Activated naive CD4-positive, alpha-beta T cell (primary cell): Measurements from ENCODE around the gene MLC1.

Source experiments
- DNase-seq, 4 experiments: peaks; one replicate each; lab custom pipeline; 2025; lab: John Stamatoyannopoulos, UW

Gene MLC1

DNA sequence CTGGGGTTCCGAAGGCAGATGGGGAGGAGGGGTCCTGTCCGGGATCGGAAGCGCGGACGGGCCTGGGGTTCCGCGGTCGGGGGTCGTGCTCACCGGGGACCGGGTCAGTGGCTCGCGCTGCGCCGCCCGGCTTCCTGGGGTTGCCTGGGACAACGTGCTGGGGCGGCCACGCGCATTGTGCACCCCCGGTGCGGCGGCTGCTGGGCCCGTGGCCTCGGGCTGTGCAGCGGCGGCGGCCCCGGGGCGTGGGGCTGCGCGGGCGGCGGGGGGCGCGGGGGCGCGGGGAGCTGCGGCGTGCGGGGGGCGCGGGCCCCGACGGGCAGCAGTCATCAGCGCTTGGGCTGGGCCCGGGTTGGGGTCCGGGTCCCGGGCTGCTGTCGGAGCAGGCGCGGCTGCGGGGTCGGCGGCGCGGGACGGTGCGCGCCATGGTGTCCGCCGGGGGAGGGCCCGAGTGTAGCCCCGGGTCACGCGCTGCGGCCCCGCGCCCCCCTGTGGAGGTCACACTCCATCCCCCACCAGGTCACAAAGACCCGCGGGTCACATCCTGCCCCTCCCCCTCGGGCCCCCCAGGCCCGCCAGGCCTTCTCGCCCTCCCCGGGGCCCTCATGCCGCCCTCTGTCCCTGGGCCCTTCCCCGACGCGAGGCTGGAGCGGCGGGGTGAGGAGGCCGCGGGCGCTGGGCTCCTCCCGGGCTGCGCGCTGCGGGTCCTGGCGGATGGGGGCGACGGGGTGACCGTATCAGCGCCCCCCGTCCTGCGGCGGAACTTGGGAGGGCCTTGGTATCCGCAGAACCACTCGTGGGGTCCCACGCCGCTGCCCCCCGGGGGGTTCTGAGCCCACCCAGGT lies 26.9 kb downstream of the MLC1 start, which contains the start of gene TTLL8:
Gene TTLL8, minus strand, starts transcription at position 238 of the 845 bp plus-strand sequence.
- no peak for DNase-seq

- DNase-seq: no peak
Measured at GRCh38 chr22:50057278-50058060, 27.8 kb downstream of the MLC1 start.

GRCh38 chr22:50056214-50056972 lies 28.8 kb downstream of the MLC1 start:
- DNase-seq: no peak

DNA sequence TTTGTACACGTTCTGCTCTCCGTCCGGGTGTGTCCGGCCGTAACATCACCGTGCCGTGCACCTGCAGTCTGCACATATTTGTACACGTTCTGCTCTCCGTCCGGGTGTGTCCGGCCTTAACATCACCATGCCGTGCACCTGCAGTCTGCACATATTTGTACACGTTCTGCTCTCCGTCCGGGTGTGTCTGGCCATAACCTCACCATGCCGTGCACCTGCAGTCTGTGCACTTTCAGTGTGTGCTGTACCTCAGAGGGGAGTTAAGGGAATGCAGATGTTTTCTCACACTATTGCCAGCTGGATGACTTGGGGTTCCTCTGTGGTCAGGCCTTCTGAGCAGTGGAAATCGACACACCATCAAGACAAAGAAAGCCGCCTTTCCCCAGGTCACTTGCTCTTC lies 31.4 kb downstream of the MLC1 start:
- no peak for DNase-seq

DNA sequence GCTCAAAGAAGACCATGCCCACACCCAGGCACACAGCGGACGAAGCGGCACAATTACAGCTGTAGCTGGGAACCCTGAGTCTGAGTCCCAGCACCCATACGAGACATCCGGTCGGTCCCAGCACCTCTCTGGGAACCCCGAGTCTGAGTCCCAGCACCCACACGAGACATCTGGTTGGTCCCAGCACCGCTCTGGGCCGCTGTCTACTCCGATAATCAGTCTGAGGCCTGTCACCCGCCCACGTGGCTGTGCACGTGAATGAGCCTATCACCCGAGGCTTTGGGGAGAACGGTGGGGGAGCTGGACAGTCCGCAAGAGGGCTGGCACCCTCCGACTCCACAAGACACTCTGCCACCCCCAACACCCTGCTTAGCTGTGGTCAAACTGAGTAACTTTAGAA lies 33.3 kb downstream of the MLC1 start:
- DNase-seq: no peak

DNA sequence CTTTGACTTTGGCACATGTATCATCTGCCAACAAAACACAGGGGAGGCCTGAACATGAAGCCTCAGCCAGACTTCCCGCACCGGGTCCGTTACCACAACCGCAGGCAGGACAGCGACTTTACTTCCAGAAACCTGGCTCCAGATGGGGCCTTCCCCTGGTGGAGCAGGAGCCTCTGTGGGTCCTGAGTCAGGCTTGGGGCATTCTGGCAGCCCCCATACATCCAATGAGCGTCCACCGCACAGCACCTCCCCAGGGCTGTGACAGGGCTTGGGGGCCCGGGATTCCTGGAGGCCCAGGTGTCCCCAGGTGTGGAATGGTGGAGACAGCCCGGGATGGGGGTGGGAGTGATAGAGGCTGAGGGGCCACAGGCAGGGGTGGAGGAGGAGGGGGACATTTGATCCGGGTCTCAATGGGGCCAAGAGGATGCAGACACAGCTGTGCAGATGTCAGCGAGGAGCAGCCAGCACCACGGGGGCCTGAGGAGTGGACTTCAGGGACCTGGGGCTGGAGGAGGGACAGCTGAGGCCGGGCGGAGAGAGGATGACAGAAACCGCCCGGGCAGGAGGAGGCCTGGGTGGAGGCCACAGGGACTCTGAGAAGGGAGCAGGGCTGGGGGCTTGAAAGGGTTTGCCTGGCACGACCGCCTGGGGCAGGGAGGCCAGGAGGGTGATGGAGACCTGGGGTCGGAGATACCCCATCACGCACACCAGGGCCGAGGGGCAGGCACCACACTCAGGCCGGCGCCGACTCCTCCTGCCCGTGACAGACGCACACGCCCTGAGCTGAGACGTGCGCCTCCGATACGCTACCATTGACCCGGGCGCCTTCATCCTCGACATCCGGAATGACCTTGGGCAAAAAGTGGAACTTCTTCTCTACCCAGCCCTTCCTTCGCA lies 35.7 kb downstream of the MLC1 start:
- DNase-seq: no peak

DNA sequence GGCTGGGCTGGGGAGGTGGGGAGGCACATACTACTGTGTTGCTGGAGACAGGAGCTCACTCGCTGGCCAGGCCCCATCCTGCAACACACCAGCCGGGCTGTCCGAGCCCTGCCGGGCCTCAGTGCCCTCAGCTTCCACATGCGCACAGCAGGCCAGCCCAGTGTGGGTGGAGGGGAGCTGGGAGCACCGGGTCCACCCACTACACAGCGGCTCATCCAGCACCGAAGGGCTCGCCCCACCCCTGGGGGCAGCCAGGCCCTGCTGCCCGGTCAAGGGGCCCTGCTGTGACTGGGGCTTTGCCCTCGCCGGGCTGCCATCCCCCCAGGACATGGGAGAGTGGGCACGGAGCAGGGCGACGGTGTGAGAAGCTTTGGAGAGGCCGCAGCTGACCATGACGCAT lies 36.4 kb downstream of the MLC1 start:
- no peak for DNase-seq

DNA sequence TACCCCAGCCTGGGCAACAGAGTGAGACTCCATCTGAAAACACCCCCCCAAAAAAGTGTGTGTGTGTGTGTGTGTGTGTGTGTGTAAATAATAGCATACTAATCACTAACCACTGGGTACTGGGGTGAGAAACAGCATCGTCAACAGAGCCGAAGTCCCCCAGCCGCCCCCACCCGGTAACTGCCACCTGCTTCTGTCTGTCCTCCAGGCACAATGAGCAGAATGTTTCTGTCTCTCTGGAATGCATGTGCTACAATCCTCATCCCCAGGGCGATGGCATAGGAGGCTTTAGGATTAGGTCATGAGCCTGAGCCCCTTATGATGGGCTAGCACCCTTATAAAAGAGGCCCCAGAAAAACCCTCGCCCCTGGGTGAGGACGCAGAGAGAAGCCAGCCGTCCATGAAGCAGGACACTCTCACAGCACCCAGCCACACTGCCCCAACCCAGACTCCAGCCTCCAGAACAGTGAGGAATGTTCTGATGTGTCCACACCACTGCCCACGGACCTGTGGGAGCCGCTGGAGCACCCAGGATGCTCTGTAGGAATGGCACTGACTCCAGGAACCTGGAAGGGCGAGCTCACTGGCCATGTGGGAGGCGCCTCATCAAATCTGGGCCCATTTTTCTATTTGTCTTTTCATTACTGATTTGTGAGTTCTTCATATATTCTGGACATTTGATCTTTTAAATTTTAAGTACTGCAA lies 37.0 kb downstream of the MLC1 start:
- no peak for DNase-seq

DNA sequence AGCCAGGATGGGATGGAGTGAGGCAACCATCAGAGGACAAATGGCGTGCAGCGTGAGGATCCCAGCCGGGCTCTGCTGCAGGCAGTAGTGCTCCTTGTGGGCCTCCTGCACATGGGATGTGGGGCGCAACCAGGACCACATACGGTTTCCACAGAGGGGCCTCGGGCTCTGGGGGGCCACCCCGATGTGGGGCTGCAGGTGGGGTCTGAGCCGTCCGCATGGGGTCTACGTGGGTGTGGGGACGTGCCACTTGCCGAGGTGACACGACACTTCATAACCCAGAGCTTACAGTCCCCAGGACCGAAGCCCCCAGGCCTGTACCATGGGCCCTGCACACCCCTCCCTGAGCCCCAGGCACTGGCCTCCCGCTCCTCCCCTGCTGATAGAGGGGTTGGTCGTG lies 37.9 kb downstream of the MLC1 start:
- no peak for DNase-seq

- DNase-seq: no peak
Measured at GRCh38 chr22:50046481-50047245, 38.6 kb downstream of the MLC1 start.

DNA sequence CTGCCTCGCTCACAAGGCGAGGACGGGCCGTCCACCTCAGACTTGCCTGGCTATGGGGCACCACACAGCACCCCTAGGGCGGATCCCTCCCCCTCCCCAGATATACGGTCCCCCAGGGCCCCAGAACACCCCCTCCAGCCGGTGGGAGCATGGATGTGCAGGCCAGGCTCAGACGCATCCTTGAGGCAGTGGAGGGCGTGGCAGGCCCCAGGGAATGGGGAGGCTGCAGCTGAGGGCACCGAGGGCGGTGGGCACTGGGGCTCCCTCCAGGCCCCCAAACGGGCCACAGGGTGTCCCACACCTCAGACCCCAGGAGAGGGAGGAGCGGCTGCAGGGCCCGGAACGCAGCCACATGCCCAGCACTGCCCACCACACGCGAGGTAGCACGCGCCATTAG lies 39.2 kb downstream of the MLC1 start:
- DNase-seq: no peak

DNA sequence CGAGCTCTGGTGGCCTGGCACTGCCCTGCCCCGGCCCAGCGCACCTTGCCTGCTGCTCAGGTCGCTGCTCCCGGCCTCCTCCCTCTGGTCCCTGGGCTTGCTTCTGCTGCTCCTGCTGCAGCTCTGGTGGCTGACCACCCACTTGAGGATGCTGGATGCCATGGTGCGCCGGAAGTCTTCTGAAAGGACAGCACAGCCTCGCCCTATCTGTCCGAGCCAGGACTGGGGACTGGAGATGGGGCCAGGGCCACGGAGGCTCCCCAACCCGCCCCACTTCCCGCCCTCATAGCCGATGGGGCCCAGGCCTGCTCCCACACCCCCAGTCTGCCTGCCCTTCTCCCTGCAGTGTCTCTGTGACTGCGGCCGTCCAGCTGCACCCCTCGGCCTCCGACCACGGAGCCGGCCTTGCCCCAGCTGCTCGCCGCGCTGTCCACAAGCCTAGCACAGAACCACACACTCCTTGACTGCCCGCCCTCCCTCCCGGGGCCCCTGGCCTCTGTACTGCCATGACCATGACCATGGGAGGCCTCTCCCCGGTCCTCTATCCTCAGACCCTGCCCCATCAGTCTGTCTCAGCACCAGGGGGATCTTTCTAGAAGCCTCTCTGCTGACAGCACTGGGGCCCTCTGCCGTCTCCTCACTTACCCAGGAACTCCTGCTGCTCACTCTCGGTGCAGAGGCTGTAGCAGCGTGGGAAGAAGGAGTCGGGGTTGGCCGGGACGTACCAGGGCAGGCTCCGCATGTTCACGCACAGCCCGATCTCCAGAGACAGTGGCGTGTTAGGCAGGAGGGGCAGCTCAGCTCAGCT lies 39.8 kb downstream of the MLC1 start:
- DNase-seq: no peak

- no peak for DNase-seq
Measured at GRCh38 chr22:50044485-50045118, 40.6 kb downstream of the MLC1 start.

GRCh38 chr22:50041361-50042065 lies 43.7 kb downstream of the MLC1 start:
- DNase-seq: no peak

DNA sequence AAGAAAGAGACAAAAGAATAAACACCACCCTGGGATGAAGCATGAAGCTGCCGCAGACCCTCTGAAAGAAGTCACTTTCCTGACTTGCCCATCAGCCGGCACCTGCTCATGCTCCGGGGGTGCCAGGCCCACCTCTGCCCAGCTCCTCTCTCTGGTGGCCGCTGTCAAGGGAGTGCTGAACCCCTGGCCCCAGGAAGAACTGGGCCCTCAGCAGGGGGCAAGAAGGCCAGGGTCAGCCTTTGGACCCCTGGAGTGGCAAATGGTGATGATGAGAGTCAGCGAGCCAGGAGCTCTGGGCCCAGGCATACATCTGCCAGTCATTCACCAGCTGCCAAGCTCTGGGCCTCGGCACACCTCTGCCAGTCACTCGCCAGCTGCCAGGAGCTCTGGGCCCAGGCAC lies 44.5 kb downstream of the MLC1 start:
- no peak for DNase-seq

- no peak for DNase-seq
Measured at GRCh38 chr22:50039669-50040443, 45.4 kb downstream of the MLC1 start.
